ENCODE data around the gene GMDS. TPM values are rescaled to one million over a fixed set of nuclear protein-coding genes. Genes with fewer than 3 reads are reported as not detected.

The GMDS gene
- total and polyA plus RNA-seq, 2 of the 13 experiments (the other 11 are each of a cell fraction or from before 2014, with no cell fraction given) = 64.4 to 112 TPM

DNA sequence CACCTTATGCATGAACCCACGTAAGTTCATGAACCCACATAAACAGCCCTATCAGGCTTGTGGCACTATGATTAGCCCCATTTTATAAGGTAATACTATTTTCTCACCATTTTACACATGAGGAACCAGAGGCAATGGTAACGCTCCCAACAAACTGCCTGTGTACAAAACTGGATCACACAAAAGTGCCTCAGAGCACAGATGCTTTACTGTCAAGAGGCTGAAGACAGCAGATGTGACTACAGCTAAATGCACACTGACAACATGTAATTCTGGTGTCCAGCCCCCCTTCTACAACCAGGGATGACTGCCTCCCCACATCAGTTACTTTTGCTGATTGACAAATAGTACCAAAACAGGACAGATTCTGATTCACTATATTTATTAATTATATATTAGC is 69.6 kb downstream of the GMDS start:
- CTCF ChIA-PET (ENCODE audit: low intra/inter-chr PET ratio, low total read pairs) = no interaction called here
- Histone ChIP-seq H3K27ac (ENCODE audit: extremely low read length, insufficient read depth, low read length) (no peak overlapping the region), H3K79me2 (ENCODE audit: insufficient read depth, low read length) (peaks cover 97% of the 10 kb centered on the region), H3K36me3 (replicated peaks in 1 of 2; ENCODE audit: control insufficient read depth in 1 of 2, insufficient read depth in 2 of 2, low read length in 2 of 2) (no peaks in the 10 kb centered on the region; a peak in 1 of 5 replicates), H4K20me1 (ENCODE audit: insufficient read depth, low read length) (peaks cover 20% of the 10 kb centered on the region), H3K27me3 (ENCODE audit: control insufficient read depth in 1 of 2, insufficient read depth in 2 of 2, low read length in 2 of 2) (no peaks in the 10 kb centered on the region), H2AFZ (ENCODE audit: low read length) (no peak overlapping the region), H3K9me3 (ENCODE audit: low read length) (peaks cover 5% of the 10 kb centered on the region; the same call in 1 of the 2 replicates), H3K4me2 (ENCODE audit: low read depth, low read length) (no peak overlapping the region), H3K9ac (ENCODE audit: insufficient read depth, low read depth, low read length) (no peak overlapping the region), H3K4me1 (ENCODE audit: insufficient read depth, low read length) (peaks cover 13% of the 10 kb centered on the region; the same call in 1 of the 2 replicates), H3K4me3 (replicated peaks in 1 of 3; ENCODE audit: insufficient read depth in 1 of 3, low read depth in 2 of 3, low read length in 3 of 3) (no peak overlapping the region)
- TF ChIP-seq FOXA3 (CRISPR knock-in tag; IDR thresholded peaks at IDR 0.05) (no peak), ZNF777 (CRISPR knock-in tag; IDR thresholded peaks at IDR 0.05) (no peak), ZFP37 (CRISPR knock-in tag; IDR thresholded peaks at IDR 0.05; ENCODE audit: borderline replicate concordance) (no peak)
- TF ChIP-seq, protein P1, sequence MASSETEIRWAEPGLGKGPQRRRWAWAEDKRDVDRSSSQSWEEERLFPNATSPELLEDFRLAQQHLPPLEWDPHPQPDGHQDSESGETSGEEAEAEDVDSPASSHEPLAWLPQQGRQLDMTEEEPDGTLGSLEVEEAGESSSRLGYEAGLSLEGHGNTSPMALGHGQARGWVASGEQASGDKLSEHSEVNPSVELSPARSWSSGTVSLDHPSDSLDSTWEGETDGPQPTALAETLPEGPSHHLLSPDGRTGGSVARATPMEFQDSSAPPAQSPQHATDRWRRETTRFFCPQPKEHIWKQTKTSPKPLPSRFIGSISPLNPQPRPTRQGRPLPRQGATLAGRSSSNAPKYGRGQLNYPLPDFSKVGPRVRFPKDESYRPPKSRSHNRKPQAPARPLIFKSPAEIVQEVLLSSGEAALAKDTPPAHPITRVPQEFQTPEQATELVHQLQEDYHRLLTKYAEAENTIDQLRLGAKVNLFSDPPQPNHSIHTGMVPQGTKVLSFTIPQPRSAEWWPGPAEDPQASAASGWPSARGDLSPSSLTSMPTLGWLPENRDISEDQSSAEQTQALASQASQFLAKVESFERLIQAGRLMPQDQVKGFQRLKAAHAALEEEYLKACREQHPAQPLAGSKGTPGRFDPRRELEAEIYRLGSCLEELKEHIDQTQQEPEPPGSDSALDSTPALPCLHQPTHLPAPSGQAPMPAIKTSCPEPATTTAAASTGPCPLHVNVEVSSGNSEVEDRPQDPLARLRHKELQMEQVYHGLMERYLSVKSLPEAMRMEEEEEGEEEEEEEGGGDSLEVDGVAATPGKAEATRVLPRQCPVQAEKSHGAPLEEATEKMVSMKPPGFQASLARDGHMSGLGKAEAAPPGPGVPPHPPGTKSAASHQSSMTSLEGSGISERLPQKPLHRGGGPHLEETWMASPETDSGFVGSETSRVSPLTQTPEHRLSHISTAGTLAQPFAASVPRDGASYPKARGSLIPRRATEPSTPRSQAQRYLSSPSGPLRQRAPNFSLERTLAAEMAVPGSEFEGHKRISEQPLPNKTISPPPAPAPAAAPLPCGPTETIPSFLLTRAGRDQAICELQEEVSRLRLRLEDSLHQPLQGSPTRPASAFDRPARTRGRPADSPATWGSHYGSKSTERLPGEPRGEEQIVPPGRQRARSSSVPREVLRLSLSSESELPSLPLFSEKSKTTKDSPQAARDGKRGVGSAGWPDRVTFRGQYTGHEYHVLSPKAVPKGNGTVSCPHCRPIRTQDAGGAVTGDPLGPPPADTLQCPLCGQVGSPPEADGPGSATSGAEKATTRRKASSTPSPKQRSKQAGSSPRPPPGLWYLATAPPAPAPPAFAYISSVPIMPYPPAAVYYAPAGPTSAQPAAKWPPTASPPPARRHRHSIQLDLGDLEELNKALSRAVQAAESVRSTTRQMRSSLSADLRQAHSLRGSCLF (CRISPR knock-in tag; IDR thresholded peaks at IDR 0.05; ENCODE audit: borderline replicate concordance) = no peak
- TF ChIP-seq, protein P2, sequence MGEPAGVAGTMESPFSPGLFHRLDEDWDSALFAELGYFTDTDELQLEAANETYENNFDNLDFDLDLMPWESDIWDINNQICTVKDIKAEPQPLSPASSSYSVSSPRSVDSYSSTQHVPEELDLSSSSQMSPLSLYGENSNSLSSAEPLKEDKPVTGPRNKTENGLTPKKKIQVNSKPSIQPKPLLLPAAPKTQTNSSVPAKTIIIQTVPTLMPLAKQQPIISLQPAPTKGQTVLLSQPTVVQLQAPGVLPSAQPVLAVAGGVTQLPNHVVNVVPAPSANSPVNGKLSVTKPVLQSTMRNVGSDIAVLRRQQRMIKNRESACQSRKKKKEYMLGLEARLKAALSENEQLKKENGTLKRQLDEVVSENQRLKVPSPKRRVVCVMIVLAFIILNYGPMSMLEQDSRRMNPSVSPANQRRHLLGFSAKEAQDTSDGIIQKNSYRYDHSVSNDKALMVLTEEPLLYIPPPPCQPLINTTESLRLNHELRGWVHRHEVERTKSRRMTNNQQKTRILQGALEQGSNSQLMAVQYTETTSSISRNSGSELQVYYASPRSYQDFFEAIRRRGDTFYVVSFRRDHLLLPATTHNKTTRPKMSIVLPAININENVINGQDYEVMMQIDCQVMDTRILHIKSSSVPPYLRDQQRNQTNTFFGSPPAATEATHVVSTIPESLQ (CRISPR knock-in tag; conservative IDR thresholded peaks at IDR 0.05) = no peak
- TF ChIP-seq, protein P3, sequence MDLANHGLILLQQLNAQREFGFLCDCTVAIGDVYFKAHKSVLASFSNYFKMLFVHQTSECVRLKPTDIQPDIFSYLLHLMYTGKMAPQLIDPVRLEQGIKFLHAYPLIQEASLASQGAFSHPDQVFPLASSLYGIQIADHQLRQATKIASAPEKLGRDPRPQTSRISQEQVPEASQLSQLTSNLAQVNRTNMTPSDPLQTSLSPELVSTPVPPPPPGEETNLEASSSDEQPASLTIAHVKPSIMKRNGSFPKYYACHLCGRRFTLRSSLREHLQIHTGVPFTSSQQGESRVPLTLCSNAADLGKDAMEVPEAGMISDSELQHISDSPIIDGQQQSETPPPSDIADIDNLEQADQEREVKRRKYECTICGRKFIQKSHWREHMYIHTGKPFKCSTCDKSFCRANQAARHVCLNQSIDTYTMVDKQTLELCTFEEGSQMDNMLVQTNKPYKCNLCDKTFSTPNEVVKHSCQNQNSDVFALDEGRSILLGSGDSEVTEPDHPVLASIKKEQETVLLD (CRISPR knock-in tag; IDR thresholded peaks at IDR 0.05; ENCODE audit: low read depth) = no peak
- DNase-seq (ENCODE audit: low spot score) (no peak), FAIRE-seq (no peak), ATAC-seq (no peak)
- intact Hi-C loops (cut with micrococcal nuclease; ENCODE audit: unreplicated experiment) = no loop called here
- in situ Hi-C loops (cut with HindIII; ENCODE audit: extremely low pct_ligation_motif_present, low pct_unique_long_range_greater_than_20kb) = no loop called here
- POLR2A ChIA-PET = no interaction called here
- 94% methylated on average over 2 of the region's 2 CpGs for WGBS (ENCODE audit: low lambda C conversion rate)
- BruUV-seq (replicated peaks) = no TSS peak
